CD4-positive, alpha-beta T cell treated with Interleukin-4 for 1 hour (primary cell): ENCODE results near the gene HDAC3.

Source experiments
- DNase-seq, 2 donors: peaks; one replicate each; pipeline ENCODE4 v3.0.0-alpha.2; 2020 to 2022

The HDAC3 gene

DNA sequence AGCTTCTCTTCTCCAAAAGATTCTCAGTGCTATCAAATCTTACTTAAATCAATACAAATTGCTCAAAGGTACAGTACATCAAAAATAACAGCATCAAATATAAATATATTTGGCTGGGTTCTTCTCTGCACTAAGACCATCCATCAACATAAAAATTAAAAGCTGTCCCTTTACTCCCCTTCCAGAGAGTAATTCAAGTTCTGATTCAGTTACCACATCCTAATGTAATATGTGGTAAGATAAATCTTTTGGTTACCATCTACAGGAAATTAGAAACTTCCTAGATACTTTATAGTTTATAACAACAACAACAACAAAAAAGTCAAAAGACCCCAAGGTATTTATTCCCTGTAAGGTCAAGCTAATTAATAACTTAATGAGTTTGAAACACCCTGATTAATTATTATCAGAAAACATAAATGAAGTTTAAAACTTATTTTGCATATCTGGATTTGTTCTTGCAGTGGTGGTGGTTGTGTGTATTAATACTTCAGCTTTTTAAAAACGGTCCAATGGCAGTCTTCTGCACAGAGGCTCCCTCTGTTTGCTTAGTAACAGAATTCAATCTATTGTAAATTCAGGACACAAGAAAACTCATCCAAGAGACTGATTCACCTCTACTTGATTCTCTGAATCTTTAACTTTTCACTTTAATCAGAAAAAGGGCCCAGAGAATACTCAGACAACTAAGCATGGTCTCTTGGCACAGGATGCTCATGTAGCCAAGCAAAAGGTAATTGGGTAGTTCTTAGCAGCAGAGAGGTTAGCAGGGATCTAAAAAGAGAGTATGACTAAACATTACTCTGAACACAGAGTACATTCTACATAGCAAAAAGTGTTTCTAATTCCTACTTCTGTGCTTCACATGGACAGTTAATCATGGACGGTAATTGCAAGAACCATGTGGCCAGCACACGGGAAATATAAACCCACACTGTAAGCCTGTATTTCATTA is 38.0 kb downstream of the HDAC3 start:
- DNase-seq: peak in 1 of 2 donors; percentile 48

DNA sequence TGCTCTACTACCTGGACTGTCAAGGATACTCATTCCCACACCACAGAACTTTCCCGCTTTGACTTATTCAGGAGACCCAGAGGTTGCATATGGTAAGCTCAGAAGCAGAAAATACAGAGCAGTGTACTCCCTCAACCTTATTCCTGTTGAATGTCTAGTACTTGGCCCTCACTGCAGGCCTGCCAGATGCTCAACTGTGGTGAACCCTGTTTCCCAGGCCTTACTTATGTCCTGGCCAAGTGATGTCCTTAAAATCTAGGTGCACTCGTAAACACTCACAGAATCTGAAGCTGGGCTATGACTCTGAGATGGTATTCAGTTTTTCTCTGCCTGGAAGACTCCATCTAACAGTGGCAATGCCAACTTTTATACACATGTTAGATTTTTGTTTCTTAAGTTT is 38.8 kb downstream of the HDAC3 start:
- no peak for DNase-seq

DNA sequence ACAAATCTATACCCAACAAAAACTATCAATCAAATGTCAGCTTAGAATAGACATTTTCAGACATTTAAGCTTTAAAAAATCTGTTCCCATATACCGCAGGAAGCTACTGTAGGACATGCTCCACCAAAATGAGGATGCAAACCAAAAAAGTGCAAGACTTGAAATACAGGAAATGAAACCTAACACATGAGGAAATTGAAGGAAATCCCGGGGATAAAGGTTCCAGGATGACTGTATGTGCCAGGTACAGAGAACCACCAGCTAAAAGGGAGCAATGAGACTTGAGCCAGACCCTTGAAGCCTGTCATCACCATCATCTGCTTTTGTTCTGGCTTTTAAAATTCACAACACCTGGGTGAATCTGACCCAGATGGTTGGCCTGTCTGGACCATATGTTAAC is 39.3 kb downstream of the HDAC3 start:
- DNase-seq: no peak

DNA sequence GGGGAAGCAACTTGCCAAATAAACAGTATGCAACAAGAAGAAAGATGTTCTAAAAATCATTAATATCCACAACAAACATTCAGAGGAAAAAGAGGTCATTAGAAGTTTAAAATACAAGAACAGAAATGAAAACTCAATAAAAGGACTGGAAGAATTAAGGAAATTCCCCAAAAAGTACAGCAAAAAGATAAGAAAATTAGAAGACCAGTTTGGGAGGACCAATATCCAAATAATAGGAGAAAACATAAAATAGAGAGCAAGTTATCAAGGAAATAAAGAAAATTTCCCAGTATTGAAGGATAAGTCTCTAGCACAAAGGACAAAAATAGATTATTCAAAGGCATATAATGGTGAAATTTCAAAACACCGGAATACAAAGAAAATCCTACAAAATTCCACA is 39.8 kb downstream of the HDAC3 start:
- no peak for DNase-seq

DNA sequence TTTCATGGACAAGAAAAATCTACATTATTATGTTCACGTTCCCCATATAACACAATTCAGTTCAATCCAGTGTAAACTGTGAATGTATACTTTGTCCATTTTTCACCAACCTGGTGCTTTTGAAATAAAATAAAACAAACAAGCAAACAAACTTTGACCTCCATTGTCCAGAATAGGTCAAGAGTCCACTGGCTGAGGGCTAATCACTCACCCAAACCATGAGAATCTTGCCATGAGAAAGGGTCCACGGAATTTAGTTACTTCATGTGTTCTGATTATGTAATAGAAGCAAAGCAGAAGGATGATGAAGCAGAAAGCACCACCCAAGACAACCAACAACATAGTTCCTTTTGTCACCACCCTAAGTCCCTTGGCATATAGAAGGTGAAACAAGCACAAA is 46.5 kb downstream of the HDAC3 start:
- DNase-seq: no peak

DNA sequence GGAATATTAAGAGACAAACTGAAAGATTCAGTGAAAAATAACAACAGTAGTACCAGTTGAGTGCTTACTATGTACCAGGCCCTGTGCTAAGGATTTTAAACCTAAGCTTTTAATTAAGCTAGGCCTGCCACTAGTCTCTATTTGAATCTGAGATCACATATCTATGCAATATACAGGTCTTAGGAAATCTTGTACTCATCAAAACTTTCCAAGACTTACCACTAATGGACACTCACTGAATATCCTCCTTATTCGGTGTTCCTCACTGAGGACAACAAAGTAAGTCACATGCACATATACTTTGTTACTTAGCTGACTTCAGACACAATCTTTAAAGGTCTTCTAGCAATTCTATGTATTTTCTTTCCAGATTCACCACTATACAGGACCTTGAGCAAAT is 50.4 kb downstream of the HDAC3 start:
- DNase-seq: no peak

DNA sequence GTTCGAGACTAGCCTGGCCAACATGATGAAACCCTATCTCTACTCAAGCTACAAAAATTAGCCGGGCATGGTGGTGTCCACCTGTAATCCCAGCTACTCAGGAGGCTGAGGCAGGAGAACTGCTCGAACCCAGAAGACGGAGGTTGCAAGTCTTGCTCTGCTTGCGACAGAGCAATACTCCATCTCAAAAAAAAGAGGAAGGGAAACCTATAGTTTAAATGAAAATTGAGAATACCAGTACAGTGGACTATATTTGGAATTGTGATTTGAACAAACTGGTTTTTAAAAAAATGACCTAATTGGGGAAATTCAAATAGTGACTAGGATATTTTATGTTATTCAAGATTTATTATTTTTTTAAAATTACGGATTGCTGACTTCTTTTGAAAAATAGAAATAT is 51.1 kb downstream of the HDAC3 start:
- no peak for DNase-seq

DNA sequence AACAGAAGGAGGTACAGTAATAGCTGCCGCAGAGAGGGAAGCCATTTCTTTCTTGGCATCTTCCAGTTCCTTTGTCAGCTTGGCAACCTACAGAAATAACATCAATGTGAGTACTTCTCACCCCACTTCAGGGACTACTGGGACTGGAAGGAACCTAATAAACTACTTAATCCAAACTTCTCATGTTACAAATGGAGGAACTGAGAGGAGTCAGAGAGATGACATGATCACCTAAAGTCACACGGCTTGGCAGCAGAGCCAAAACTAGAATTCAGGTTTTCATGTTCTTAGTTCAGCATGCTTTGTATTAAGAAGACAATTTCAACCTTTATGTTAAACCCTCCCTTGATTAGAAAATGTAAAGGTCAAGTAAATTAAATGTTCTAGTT is 62.5 kb downstream of the HDAC3 start:
- DNase-seq: no peak

DNA sequence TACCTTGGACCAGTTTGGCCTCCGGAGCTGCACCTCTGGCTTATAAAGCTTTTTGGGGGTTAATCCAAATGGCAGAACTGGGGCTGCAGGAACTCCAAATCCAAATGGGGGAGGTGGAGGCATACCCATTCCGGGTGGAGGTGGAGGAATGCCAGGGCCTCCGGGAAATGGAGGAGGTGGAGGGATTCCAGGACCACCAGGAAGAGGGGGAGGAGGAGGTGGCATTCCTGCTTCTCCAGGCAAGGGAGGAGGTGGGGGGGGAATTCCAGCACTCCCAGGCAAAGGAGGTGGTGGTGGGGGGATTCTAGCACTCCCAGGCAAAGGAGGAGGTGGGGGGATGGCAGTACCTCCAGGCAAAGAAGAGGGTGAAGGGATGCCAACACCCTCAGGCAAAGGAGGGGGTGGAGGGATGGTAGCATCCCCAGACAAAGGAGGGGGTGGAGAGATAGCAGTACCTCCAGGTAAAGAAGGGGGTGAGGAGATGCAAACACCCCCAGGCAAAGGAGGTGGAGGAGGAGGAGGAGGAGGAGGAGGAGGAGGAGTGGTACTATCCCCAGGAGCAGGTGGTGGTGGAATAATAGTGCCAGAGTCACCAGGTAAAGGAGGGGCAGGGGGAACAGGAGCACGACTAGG is 63.0 kb downstream of the HDAC3 start:
- no peak for DNase-seq
